Uterus (tissue), 4 donors: ENCODE measurements around the gene CCDC198. TPM values are rescaled to one million over a fixed set of nuclear protein-coding genes. Genes with fewer than 3 reads are reported as not detected.

Experiments
- DNase-seq, 2 donors: peaks; one replicate each; pipeline ENCODE4 v3.0.0-alpha.2; 2019 to 2020
- H3K27ac ChIP-seq, 2 donors: fragments of 200-600 bp; sonication (generic); 1 replicate in 1 of 2; 2 replicates in 1 of 2; pipeline ENCODE4 v1.5.1; 2016 to 2018
- H3K27me3 ChIP-seq, 2 donors: fragments of 200-600 bp; sonication (generic); one replicate each; pipeline ENCODE4 v1.5.1; 2018 to 2019; ENCODE audit warnings: control low read depth in 1 of 2
- H3K36me3 ChIP-seq, 2 donors: fragments of 200-600 bp; sonication (generic); one replicate each; pipeline ENCODE4 v1.5.1; 2019; ENCODE audit warnings: control low read depth in 1 of 2
- H3K4me1 ChIP-seq, 2 donors: fragments of 200-600 bp; sonication (generic); one replicate each; pipeline ENCODE4 v1.5.1; 2018 to 2019; ENCODE audit warnings: control low read depth in 1 of 2
- H3K4me3 ChIP-seq, 2 donors: fragments of 200-600 bp; sonication (generic); 1 replicate in 1 of 2; 2 replicates in 1 of 2; pipeline ENCODE4 v1.5.1; 2018 to 2019; ENCODE audit warnings: mild to moderate bottlenecking in 1 of 2
- H3K9me3 ChIP-seq, 2 donors: fragments of 200-600 bp; sonication (generic); one replicate each; pipeline ENCODE4 v1.5.1; 2019; ENCODE audit warnings: control low read depth in 1 of 2
- POLR2A ChIP-seq, 2 donors: fragments of 450-650 bp; IDR thresholded peaks; one replicate each; pipeline ENCODE4 v1.6.1; 2016; ENCODE audit warnings: antibody characterized with exemption in 2 of 2, mild to moderate bottlenecking in 1 of 2, moderate library complexity in 1 of 2
- intact Hi-C: fragments of 100-400 bp; cut with DNase I; formaldehyde crosslinking; loops from one replicate; pipeline ENCODE4 v1.15.1; 2023; ENCODE audit warnings: low total_unique reads
- total RNA-seq, 4 donors: library from RNA; depleted of rRNA in 3 of 4; stranded (reverse); fragments of >200 nt in 3 of 4; gene quantifications; one replicate each; pipeline versions ENCODE4 v1.1.0 to v1.2.4, GENCODE V29; 2014 to 2023
- TF ChIP-seq, protein P1 (sequence below), 4 experiments: fragments of 200-600 bp in 2 of 4; fragments of 450-650 bp in 2 of 4; sonication (generic) in 2 of 4; IDR thresholded peaks; one replicate each; pipeline ENCODE4 v1.5.1; 2016 to 2019; ENCODE audit warnings: antibody characterized with exemption in 4 of 4, mild to moderate bottlenecking in 2 of 4, moderate library complexity in 1 of 4
- donor health status: DM: yes; HTN: yes; CAD: no.

The CCDC198 gene
- total RNA-seq, 4 donors from 2014 or later: 0.26 to 2.8 (median 1.1) TPM

GRCh38 chr14:57478050-57478449 lies 15.6 kb downstream of the CCDC198 start:
- H3K27ac ChIP-seq: no peak overlapping the region
- H3K4me3 ChIP-seq: no peak overlapping the region
- TF ChIP-seq POLR2A (IDR thresholded peaks at IDR 0.05): no peak
- TF ChIP-seq, protein P1, sequence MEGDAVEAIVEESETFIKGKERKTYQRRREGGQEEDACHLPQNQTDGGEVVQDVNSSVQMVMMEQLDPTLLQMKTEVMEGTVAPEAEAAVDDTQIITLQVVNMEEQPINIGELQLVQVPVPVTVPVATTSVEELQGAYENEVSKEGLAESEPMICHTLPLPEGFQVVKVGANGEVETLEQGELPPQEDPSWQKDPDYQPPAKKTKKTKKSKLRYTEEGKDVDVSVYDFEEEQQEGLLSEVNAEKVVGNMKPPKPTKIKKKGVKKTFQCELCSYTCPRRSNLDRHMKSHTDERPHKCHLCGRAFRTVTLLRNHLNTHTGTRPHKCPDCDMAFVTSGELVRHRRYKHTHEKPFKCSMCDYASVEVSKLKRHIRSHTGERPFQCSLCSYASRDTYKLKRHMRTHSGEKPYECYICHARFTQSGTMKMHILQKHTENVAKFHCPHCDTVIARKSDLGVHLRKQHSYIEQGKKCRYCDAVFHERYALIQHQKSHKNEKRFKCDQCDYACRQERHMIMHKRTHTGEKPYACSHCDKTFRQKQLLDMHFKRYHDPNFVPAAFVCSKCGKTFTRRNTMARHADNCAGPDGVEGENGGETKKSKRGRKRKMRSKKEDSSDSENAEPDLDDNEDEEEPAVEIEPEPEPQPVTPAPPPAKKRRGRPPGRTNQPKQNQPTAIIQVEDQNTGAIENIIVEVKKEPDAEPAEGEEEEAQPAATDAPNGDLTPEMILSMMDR (IDR thresholded peaks at IDR 0.05): no peak
- intact Hi-C loops: no loop called here
- H3K36me3 ChIP-seq: no peaks in the 10 kb centered on the region
- no peaks in the 10 kb centered on the region for H3K4me1 ChIP-seq
- no peak for DNase-seq
- H3K9me3 ChIP-seq: no peaks in the 10 kb centered on the region
- H3K27me3 ChIP-seq: no peaks in the 10 kb centered on the region

DNA sequence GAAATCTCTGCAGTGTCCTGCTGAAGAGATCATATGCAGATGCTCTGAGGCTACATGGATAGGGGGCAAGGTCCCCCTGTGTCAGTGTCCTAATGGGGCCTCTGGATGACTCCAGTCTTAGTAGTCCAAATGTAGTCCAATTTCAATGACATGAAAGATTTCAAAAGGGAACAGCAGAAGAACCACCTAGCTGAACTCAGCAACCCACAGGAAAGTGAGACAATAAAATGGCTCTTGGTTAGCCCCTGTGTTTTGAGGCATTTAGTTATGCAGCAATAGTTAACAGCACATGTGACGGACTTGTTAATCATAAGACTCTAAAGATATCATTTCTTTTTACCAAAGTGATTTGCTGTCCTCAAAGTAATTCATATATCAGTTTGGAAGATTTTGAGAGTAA lies 22.7 kb downstream of the CCDC198 start:
- Histone ChIP-seq H3K9me3 (no peaks in the 10 kb centered on the region), H3K36me3 (no peaks in the 10 kb centered on the region), H3K4me3 (no peak overlapping the region), H3K27me3 (no peaks in the 10 kb centered on the region), H3K27ac (no peak overlapping the region), H3K4me1 (no peaks in the 10 kb centered on the region)
- intact Hi-C loops: no loop called here
- no peak for DNase-seq
- TF ChIP-seq, protein P1 (IDR thresholded peaks at IDR 0.05): no peak
- no peak for TF ChIP-seq POLR2A (IDR thresholded peaks at IDR 0.05)

- Histone ChIP-seq H3K4me1 (no peaks in the 10 kb centered on the region), H3K4me3 (no peak overlapping the region), H3K27ac (no peak overlapping the region), H3K27me3 (no peaks in the 10 kb centered on the region), H3K9me3 (no peaks in the 10 kb centered on the region), H3K36me3 (no peaks in the 10 kb centered on the region)
- no peak for TF ChIP-seq POLR2A (IDR thresholded peaks at IDR 0.05)
- TF ChIP-seq, protein P1 (IDR thresholded peaks at IDR 0.05): no peak
- intact Hi-C loops: no loop called here
- no peak for DNase-seq
These were observed 29.5 kb downstream of the CCDC198 start for GRCh38 chr14:57464008-57464730.

GRCh38 chr14:57462551-57462950 lies 31.1 kb downstream of the CCDC198 start:
- no peaks in the 10 kb centered on the region for H3K36me3 ChIP-seq
- intact Hi-C loops: no loop called here
- TF ChIP-seq POLR2A (IDR thresholded peaks at IDR 0.05): no peak
- TF ChIP-seq, protein P1 (IDR thresholded peaks at IDR 0.05): no peak

DNA sequence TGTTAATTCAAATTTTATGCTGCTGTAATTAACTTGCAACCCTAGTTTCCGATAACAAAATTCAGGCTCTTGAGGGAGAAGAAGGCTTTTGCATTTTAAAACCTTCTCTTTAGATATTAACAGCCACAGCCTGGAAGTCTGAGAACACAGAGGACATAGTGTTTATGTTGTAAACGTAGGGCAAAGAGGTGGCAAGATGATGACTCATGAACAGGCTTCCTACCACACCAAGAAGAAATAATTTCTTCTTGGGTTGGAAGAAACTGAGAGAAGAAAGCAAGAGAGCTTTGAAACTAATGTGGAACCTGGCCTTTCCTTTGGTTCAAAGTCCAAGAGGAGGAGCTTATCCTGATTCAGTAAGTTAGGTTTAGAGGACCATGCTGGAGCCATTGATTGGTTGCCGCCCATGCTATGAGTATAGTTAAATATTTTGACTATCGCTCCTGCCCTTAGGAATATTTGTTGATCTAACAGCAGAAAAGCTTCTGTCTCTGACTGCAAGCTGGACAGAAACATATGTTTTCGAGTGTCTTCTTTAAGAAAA lies 31.8 kb downstream of the CCDC198 start:
- Histone ChIP-seq H3K36me3 (no peaks in the 10 kb centered on the region), H3K4me1 (no peaks in the 10 kb centered on the region), H3K4me3 (no peak overlapping the region), H3K27me3 (no peaks in the 10 kb centered on the region), H3K27ac (no peak overlapping the region), H3K9me3 (no peaks in the 10 kb centered on the region)
- no peak for TF ChIP-seq POLR2A (IDR thresholded peaks at IDR 0.05)
- TF ChIP-seq, protein P1 (IDR thresholded peaks at IDR 0.05): no peak
- DNase-seq: no peak
- intact Hi-C loops: no loop called here

More at GRCh38 chr14:57462551-57462950, 31.1 kb downstream of the CCDC198 start:
- DNase-seq: no peak
- H3K4me3 ChIP-seq: no peak overlapping the region
- H3K9me3 ChIP-seq: no peaks in the 10 kb centered on the region
- no peaks in the 10 kb centered on the region for H3K4me1 ChIP-seq
- no peaks in the 10 kb centered on the region for H3K27me3 ChIP-seq
- H3K27ac ChIP-seq: no peak overlapping the region
